Endothelial cell (in vitro differentiated cells): ENCODE results near the gene CRLF1. TPM values are rescaled to one million over a fixed set of nuclear protein-coding genes. Genes with fewer than 3 reads are reported as not detected.
A peak's percentile ranks its signal among the peaks of the same experiment; 100 is the strongest.
"Not testable (repeated sequence)": the region's sequence is repeated elsewhere in the genome, so short reads cannot be mapped to it uniquely, and the experiment has no call there.

Experiments
- DNase-seq: peaks from one replicate; pipeline ENCODE4 v3.0.0; 2021; ENCODE audit warnings: low spot score
- H3K27ac Mint-ChIP-seq: one replicate; pipeline ENCODE4 v1.8.0; 2021; ENCODE audit warnings: mixed read lengths, inconsistent platforms; ENCODE audit not compliant: unreplicated experiment
- H3K27me3 Mint-ChIP-seq: one replicate; pipeline ENCODE4 v1.8.0; 2021; ENCODE audit warnings: mild to moderate bottlenecking, moderate library complexity, mixed read lengths, inconsistent platforms; ENCODE audit not compliant: unreplicated experiment
- H3K36me3 Mint-ChIP-seq: one replicate; pipeline ENCODE4 v1.8.0; 2021; ENCODE audit warnings: mild to moderate bottlenecking, low read depth, mixed read lengths, inconsistent platforms; ENCODE audit not compliant: unreplicated experiment
- H3K4me1 Mint-ChIP-seq: one replicate; pipeline ENCODE4 v1.8.0; 2021; ENCODE audit warnings: mild to moderate bottlenecking, mixed read lengths, inconsistent platforms; ENCODE audit not compliant: unreplicated experiment
- H3K4me3 Mint-ChIP-seq: one replicate; pipeline ENCODE4 v1.8.0; 2021; ENCODE audit warnings: mild to moderate bottlenecking, mixed read lengths, inconsistent platforms; ENCODE audit not compliant: unreplicated experiment
- H3K9me3 Mint-ChIP-seq: one replicate; pipeline ENCODE4 v1.8.0; 2021; ENCODE audit warnings: mixed read lengths, inconsistent platforms; ENCODE audit not compliant: unreplicated experiment
- CTCF ChIP-seq: fragments of 200-600 bp; sonication (generic); IDR thresholded peaks from one replicate; pipeline ENCODE4 v1.5.0; 2021; ENCODE audit warnings: antibody characterized with exemption; ENCODE audit not compliant: unreplicated experiment
- total RNA-seq: library from RNA; stranded (reverse); fragmentation: NEBNext Ultra II Directional; extraction: Animal tissue kit (Norgen Biotek cat#: 25700); gene quantifications from one replicate; pipeline ENCODE4 v1.2.1, GENCODE V29; 2021; ENCODE audit not compliant: unreplicated experiment

Gene CRLF1
- total RNA-seq, 1 donor from 2014 or later: 0.74 TPM

DNA sequence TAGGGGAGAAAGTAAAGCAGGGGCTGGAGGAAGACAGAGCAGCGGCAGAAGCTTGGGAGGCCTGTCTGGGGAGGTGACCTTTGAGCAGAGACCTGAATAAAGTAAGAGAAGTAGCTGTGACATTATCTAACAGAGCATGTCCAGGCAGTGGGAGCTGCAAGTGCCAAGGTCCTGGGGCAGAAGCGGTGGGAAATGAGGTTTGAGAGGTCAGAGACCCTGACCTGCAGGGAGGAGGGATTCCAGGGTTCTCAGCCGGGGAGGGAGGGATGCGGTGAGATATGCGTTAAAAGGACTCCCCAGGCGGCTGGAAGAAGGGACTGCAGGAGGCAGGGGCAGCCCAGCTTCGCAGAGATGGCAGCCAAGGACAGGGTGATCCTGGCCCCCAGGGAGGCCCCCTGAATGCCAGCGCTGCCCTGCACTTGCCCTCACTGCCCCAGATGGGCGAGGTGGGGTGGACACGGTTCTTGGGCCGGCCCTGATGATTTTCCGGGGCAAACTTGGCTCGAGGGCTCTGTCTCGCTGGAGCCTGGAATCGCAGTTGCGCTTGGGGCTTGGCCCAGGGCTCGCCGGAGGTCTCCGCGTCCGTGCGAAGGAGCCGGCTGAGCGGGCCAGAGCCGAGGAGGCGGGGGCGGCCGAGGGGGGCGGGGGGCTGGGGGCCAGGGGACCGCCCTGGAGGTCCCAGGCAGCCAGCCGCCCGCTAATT is 3.2 kb downstream of the CRLF1 start:
- H3K4me1 Mint-ChIP-seq: peaks cover 9% of the 10 kb centered on the region
- peaks cover 38% of the 10 kb centered on the region for H3K27me3 Mint-ChIP-seq
- peaks cover 4% of the 10 kb centered on the region for H3K36me3 Mint-ChIP-seq
- H3K4me3 Mint-ChIP-seq: no peak overlapping the region
- no peaks in the 10 kb centered on the region for H3K9me3 Mint-ChIP-seq
- DNase-seq: peak; percentile 36
- no peak for TF ChIP-seq CTCF
- no peak overlapping the region for H3K27ac Mint-ChIP-seq

DNA sequence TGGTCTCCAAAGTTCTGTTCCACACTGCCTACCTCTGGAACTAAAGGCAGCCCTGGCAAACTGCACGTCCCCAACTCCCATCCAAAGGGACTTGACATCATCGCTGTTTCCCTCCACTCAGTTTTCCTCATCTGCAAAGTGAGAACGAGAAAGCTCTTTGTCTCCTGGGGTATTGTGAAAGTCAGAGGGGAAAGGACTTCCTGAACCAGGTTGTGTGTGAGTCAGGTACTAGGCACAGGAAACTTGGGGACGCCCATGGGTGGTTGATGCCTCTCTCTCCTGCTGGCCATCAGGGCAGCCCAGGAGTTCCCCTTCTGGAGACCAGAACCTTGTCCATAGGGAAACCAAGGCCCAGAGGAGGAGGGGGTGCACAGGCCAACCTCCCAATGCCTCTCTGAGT is 4.7 kb downstream of the CRLF1 start:
- no peak overlapping the region for H3K27ac Mint-ChIP-seq
- H3K36me3 Mint-ChIP-seq: peaks cover 4% of the 10 kb centered on the region
- no peak overlapping the region for H3K4me3 Mint-ChIP-seq
- peaks cover 37% of the 10 kb centered on the region for H3K27me3 Mint-ChIP-seq
- H3K4me1 Mint-ChIP-seq: peaks cover 9% of the 10 kb centered on the region
- DNase-seq: no peak
- H3K9me3 Mint-ChIP-seq: no peaks in the 10 kb centered on the region
- TF ChIP-seq CTCF: no peak

GRCh38 chr19:18600692-18601397 is 5.8 kb downstream of the CRLF1 start:
- not testable (repeated sequence) for DNase-seq, H3K4me3 Mint-ChIP-seq, H3K4me1 Mint-ChIP-seq, H3K9me3 Mint-ChIP-seq, H3K36me3 Mint-ChIP-seq, H3K27ac Mint-ChIP-seq
- H3K27me3 Mint-ChIP-seq: peaks cover 39% of the 10 kb centered on the region

- TF ChIP-seq CTCF: no peak
- no peak overlapping the region for H3K4me3 Mint-ChIP-seq
- H3K27me3 Mint-ChIP-seq: peaks cover 38% of the 10 kb centered on the region
- no peak for DNase-seq
- no peak overlapping the region for H3K27ac Mint-ChIP-seq
- H3K9me3 Mint-ChIP-seq: no peaks in the 10 kb centered on the region
- peaks cover 9% of the 10 kb centered on the region for H3K4me1 Mint-ChIP-seq
- H3K36me3 Mint-ChIP-seq: no peaks in the 10 kb centered on the region
Observed at GRCh38 chr19:18599485-18599884, 7.1 kb downstream of the CRLF1 start.

GRCh38 chr19:18597809-18598660 is 8.6 kb downstream of the CRLF1 start:
- no peak overlapping the region for H3K4me3 Mint-ChIP-seq
- no peaks in the 10 kb centered on the region for H3K36me3 Mint-ChIP-seq
- peaks cover 11% of the 10 kb centered on the region for H3K4me1 Mint-ChIP-seq
- H3K27ac Mint-ChIP-seq: no peak overlapping the region
- H3K27me3 Mint-ChIP-seq: peaks cover 38% of the 10 kb centered on the region
- H3K9me3 Mint-ChIP-seq: no peaks in the 10 kb centered on the region
- no peak for TF ChIP-seq CTCF
- DNase-seq: no peak
